Muscle of arm (tissue), 12 donors: ENCODE data around the gene FER1L5. TPM values are rescaled to one million over a fixed set of nuclear protein-coding genes. Genes with fewer than 3 reads are reported as not detected.

Source experiments
- DNase-seq: peaks from one replicate; pipeline ENCODE4 v3.0.0-alpha.2; 2013
- polyA plus RNA-seq, 12 donors: library from polyadenylated mRNA; unstranded; fragments of 120-200 nt; gene quantifications; one replicate each; pipeline ENCODE4 v1.2.1, GENCODE V29; 2013; ENCODE audit not compliant: insufficient read length in 12 of 12

Gene FER1L5
- polyA plus RNA-seq, 12 donors = 0.35 to 3.8 (median 2.1) TPM; not detected in 2

DNA sequence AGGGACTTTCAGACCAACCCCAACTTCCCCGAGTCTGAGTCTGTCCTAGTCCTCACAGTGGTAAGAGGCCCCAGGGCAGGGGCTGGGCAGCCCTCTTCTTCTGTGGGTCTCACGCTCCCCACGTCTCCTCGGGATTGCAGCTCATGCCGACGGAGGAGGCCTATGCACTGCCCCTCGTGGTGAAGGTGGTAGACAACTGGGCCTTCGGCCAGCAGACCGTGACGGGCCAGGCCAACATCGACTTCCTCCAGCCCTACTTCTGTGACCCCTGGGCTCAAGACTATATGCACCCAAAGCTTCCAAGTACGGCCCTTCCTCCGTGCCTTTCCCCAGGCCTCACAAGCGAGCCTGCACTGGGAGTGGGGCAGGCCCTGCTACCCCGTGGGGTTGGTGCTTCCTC, 53.0 kb downstream of the FER1L5 start:
- DNase-seq = no peak

- DNase-seq = no peak
These were observed 54.9 kb downstream of the FER1L5 start for GRCh38 chr2:96697476-96697875.

GRCh38 chr2:96698221-96698861, 55.8 kb downstream of the FER1L5 start:
- DNase-seq = no peak

DNA sequence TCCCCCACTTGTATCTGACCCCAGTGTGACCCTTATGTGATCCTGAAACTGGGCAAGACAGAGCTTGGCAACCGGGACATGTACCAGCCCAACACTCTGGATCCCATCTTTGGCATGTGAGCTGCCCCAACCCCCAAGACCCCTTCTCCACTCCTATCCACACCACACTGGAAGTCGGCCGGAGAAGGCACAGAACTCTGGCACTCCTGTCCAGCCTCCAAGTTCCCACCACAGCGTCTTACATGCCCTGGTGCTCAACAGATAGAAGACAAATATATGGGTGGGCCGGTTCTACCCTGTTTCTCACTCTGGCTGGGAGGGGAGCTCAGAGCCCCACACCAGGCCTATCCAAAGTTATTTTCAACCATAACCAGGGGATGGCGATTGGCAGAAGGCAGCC, 56.5 kb downstream of the FER1L5 start:
- DNase-seq = no peak

DNA sequence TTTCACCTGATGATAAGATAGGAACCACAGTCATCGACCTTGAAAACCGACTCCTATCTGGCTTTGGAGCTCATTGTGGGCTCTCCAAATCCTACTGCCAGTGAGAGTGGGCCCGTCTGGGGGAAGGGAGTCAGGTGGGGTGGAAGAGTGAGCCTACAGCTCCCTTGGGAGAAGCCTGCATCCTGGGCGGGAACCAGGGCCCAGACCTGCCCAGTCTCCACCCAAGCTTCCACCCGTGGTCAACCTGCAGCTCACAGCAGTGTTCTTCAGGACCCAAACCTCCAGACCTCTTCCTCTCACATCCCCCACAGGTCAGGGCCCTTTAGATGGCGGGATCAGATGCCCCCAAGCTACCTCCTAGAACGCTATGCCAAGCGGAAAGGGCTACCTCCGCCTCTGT, 57.1 kb downstream of the FER1L5 start:
- no peak for DNase-seq

GRCh38 chr2:96700086-96700485, 57.5 kb downstream of the FER1L5 start:
- no peak for DNase-seq

- DNase-seq = no peak
These were observed 59.1 kb downstream of the FER1L5 start for GRCh38 chr2:96701636-96702035.

- DNase-seq = no peak
These were observed 59.7 kb downstream of the FER1L5 start for GRCh38 chr2:96702098-96702785.

DNA sequence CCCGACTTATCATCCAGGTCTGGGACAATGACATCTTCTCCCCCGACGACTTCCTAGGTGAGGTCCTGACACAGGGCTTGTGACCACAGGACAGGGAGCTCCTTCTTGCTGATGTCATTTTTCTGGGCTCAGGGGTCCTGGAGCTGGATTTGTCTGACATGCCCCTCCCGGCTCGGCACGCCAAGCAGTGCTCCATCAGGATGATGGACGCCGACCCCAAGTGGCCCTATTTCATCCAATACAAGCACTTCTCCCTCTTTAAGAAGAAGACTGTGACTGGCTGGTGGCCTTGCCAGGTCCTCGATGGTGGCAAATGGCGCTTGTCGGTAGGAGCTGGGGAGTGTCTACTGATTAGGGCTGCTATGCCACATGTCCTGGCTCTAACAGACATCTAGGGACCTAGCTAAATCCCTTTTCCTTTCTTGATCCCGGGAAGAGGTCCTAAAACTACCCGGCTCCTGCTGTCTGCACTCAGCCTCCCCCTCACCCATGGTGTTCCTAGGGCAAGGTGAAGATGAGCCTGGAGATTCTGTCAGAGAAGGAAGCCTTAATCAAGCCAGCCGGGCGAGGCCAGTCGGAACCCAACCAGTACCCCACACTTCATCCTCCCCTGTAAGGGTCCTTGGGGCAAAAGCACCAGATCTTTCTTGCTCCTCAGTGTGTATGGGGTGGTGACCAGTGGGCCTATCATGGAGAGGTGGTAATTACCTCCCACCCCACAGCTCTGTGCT, 60.6 kb downstream of the FER1L5 start:
- DNase-seq = no peak

DNA sequence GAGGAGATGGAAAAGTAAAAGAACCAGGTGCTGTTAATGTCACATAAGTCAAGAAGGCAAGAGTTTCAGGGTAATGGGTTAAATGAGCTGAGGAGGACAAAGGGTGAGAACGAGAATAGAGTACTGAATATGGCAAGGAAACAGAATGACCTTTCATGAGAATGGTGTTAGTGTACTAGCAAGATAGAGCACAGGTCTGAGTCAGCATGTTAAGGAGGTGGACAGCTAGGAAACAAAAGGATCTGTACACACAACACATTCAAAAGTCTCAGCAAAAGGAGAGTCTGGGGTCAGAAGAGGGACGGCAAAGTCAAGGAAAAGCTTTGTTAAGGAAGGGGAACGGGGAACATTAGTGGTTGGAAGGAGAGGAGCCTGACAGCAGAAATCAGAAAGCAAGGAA, 68.4 kb downstream of the FER1L5 start:
- DNase-seq = no peak

- no peak for DNase-seq
These were observed 73.1 kb downstream of the FER1L5 start for GRCh38 chr2:96715658-96716057.

- no peak for DNase-seq
These were observed 73.8 kb downstream of the FER1L5 start for GRCh38 chr2:96716388-96716787.

DNA sequence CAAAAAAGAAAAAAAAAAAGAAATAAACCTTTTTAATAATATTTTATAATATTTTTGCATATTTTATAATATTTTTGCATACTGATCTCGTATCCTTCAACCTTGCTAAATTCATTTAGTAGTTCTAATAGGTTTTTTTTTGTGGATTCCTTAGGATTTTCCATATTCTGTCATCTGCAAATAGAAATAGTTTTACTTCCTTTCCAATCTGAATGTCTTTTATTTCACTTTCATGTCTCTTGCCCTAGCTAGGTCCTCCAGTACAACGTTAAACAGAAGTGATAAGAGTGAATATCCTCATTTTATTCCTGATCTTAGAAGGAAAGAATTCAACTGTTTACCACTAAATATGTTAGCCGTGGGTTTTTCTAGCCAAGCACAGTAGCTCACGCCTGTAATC, 83.6 kb downstream of the FER1L5 start:
- DNase-seq = no peak

GRCh38 chr2:96727431-96727830, 84.9 kb downstream of the FER1L5 start:
- no peak for DNase-seq

DNA sequence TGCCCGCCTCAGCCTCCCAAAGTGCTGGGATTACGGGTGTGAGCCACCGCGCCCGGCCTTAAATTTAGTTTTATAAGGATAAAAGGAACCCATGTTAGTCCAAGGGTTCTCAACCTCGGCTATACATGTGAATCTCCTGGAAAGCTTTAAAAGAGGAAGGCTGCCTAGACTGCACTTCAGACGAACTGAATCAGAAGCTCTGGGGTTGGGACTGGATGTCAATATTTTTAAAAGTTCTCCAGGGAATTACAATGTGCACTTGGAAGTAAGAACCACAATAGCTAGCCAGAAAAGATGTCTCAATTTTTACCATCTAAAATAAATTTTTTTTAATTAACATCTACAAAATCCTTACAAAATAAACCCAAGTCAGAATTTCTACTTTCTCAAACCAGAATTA, 87.2 kb downstream of the FER1L5 start:
- DNase-seq = no peak

DNA sequence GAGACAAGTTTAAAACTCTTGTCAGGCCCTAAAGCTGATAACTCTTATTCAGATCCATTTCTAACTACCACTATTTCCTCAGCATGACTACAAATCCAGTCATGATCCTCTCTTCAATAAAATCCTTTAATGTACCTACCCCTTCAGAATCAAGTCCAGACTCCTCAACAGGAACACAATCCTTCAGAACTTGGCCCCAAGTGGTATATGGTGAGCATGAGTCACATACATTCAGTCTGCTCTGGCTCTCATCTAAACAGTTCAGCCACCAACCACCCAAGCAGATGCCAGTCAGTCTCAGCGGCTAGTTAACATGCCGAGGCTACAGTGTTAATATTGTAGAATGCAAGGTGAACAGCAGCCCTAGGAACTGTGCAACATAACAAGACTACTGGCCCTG, 87.6 kb downstream of the FER1L5 start:
- DNase-seq = no peak

- no peak for DNase-seq
These were observed 91.4 kb downstream of the FER1L5 start for GRCh38 chr2:96733931-96734330.

DNA sequence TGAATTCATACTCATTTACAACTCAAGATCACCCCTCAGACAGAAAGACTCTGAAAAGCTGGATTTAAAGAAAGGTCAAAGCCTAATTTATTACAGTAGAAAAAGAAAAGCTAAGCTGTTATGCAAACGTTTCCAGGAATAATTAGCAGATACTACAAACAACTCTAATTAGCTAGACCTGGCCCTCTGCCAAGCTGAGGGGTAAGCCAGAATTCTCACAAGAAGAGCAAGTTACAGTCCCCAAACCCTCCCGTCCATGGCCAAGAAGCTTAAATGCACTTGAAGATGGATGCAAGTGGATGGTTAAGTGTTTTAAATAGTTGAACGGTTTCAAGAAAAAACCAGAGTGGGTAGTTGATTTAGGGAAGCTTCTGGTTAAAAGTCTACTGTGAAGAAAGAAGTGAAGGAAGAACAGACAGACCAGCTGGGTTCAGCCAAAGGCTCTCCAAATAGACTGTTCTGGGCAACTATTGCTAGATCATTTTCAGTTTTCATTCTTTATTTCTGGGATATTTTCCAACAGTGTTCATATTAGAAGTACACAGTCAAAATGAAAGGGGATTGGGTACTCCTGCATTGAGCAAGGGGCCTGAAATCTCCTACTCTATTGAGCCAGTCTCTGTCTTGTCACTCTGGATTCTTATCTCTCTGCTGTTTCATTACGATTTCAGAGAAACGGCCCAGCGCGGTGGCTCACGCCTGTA, 92.5 kb downstream of the FER1L5 start:
- peak; percentile 16 for DNase-seq

DNA sequence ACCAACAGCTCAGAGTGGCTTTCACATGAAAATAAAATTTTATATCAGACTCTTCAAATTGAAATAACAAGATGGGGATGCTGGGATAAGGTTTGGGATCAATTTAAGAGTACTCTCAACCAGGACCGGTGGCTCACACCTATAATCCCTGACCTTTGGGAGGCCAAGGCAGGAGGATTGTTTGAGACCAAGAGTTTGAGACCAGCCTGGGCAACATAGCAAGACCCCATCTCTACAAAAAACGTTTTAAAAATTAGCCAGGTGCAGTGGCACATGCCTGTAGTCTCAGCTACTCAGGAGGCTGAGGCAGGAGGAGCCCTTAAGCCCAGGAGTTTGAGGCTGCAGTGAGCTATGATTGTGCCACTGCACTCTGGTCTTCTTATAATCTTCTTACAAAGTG, 94.7 kb downstream of the FER1L5 start:
- DNase-seq = no peak

GRCh38 chr2:96737831-96738230, 95.3 kb downstream of the FER1L5 start:
- no peak for DNase-seq

DNA sequence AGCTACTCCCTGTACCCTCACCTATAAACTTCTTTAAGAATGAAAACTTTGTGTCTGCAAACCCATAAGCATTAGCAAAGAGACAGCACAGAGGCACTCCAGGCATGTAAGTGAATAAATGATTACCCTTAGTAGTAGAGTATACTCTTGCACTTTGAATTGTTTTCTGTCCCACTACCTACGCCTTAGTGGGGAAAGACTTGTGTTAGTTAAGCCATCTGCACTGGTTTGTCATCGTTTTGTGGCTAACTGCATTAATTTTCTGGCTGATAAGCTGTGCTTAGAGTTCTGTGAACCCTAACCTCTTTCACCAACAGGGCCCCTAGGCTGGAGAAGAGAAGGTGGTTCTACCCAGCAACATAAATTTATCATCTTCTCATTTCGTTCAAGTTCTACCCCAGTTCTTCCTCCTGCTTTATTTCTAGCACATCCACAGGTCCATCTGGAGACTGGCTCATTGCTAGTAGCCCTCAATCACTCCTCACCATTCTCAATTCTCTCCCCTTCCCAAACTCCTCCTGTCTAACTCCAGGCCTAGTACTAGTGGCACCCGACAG, 96.6 kb downstream of the FER1L5 start:
- DNase-seq = no peak
